Amygdala (tissue), 56 donors: Measurements from ENCODE around the gene NELL1.

Experiments
- DNase-seq, 56 donors: peaks; one replicate each; lab custom pipeline; 2025; lab: John Stamatoyannopoulos, UW

The NELL1 gene

GRCh38 chr11:21398195-21398594 is 728.8 kb downstream of the NELL1 start:
- DNase-seq, result no peak

DNA sequence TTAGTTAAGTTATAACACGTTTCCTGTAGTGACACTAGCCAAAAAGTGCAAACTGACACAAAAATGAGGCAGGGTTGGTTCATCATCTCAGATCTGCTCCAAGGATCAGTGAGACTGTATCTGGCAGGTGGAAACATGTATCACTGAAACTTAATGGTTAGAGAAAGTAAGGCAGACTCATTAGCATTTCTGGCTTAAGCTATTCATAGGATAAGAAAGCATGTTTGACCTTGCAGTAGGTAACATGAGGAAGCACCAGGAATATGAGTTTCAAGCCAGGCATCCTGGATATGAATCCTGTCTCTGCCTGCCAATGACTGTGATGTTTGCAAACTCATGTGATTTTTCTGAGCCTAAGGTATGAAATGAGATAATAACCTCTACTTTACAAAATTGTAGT is 732.1 kb downstream of the NELL1 start:
- DNase-seq, result no peak

DNA sequence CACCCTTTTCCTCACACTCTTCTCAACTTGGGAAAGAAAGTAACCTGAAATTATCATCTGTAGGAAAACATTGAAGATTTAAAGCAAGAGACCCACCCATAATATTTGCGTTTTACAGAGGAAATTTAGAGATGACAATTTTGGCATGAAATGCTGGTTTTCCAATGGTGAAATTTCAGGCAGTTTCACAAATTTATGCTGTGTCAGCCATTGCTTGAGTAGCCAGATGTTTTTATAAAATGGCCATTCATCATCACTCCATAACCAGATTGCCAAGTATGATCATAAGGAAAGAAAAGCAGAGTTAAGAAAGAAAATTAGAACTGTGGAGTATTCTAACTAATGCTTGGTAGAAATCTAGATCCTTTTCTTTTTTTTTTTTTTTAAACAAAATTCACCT is 732.9 kb downstream of the NELL1 start:
- no peak for DNase-seq

- DNase-seq, result no peak
These were observed 733.7 kb downstream of the NELL1 start for GRCh38 chr11:21403069-21403468.

GRCh38 chr11:21405422-21405821 is 736.0 kb downstream of the NELL1 start:
- no peak for DNase-seq

- peak in 2 of 56 donors; percentile 0 to 4 for DNase-seq
These were observed 741.1 kb downstream of the NELL1 start for GRCh38 chr11:21410513-21410912.

- DNase-seq, result no peak
These were observed 741.7 kb downstream of the NELL1 start for GRCh38 chr11:21411104-21411503.

DNA sequence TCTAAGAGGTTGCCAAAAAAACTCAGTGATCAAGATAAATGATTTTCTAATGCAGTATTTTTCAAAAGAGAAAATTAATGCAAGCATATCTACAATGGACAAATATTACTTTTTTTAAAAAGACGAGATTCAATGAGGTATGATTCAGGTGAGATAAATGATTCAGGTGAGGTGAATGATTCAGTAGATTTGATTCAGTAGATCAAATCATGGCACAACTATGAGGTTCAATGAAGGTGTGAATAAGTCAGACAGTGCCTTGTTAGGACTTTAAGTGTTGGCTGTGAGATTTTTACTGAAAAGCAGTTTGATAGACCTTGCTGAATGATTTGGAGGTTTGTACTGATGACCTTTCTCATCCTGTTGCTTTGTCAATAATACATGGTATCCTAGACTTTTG is 742.2 kb downstream of the NELL1 start:
- DNase-seq, result no peak

GRCh38 chr11:21412652-21413383 is 743.4 kb downstream of the NELL1 start:
- no peak for DNase-seq

DNA sequence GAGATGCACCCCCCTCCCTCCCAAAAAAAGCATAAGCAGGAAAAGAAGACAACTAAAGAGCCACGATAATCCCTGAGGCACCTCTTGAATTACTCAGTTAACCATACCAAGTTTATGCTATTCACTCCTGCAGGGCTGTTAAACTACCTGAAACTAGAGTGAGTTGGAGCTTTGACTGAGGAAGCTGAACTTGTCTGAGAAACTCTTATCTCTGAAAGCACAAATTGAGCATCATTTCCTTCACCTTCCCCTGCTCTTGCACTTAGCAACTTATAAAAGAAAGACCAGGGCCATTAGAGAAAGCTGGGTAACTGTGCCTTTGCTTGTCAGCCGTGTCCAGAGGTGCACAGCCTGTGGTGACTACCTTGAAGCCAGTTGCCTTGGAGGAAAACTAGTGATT is 745.6 kb downstream of the NELL1 start:
- no peak for DNase-seq

DNA sequence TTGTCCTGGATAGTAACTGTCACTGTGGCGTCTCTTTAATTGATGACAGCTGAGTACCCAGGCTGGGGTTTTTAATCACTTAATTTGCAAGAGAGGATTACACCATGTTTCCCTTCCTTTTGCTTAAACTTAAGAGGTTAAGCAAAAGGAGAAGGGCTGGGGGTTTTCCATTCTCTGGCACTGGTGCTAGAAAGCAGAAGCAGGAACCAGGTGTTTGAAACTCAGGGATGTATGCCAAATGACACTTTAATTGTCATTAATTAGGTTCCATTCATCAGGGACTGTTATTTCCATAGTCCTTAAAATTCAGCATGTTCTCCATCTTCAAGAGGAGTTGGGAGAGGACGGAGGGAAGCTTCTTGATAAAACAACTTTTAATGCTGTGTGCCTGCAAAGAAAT is 746.2 kb downstream of the NELL1 start:
- DNase-seq, result no peak

GRCh38 chr11:21421711-21422329 is 752.4 kb downstream of the NELL1 start:
- DNase-seq, result no peak

GRCh38 chr11:21426931-21427330 is 757.5 kb downstream of the NELL1 start:
- no peak for DNase-seq

DNA sequence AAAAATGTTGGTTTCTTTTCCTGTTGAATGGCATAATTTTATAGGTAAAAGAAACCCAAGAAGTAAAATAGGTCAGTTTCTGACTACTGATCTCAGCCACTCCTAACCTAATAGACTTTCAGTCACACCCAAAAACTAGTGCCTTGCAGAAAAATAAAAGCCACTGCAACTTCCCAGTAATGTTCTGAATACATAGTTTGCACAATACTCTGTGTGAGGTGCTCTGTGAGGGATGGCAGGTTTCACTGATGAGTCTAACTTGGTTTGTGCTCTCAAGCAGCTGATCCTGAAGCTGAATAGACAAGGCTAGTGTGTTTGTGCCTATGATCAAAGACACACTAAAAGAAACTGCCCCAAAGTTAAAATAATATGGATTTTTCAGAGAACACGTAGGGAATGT is 758.3 kb downstream of the NELL1 start:
- no peak for DNase-seq

DNA sequence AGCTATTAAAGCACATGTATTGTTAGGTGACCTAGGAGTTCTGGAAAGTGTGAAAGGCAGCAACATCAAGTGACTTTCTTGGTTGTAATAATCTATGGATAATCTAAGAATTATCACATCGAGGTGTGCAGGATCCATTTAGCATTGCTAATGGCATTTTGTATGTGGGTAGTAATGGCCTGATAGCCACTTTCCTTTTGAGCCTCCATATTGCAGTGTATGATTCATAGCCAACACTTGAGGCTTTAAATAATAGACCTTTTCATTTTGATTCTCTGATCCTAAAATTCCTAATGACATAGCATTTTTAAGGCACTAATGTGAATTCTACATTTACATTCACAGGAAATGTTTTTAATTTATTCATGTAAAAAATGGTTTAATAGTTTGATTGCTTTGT is 759.4 kb downstream of the NELL1 start:
- no peak for DNase-seq

DNA sequence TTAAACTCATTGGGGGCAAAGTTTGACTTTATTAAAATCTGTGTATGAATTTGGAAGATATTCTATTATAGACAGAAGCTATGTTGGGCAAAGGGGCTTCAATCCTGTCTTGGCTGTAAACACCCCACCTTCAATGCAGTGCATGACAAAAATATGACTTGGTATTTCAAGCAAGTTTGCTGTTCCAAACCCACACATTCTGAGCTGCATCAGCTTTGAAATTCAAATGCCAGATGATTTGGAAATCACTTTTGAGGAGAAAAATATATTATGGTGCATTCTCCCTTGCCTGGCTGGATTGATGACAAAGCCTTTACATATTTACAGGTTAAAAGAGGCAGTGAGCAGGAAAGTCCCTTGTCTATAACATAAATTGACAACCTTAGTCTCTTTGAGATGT is 760.0 kb downstream of the NELL1 start:
- DNase-seq, result no peak

DNA sequence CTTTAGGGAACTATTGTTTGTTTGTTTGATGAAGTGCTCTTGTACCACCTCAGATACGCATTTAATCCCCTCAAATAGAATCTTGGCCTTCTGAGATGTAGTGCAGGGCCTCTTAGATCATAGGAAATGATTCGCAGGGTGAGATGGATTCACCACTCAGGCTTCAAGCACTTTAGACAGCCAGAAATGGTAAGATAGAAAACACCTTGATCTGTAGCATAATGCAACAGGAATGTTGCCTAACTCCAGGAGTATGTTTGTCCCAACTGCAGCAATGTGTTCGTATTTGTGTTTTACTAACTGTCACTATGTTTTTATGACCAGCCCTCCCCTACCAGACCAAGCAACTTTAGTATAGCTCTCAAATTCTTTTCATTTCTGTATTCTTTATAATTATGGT is 761.2 kb downstream of the NELL1 start:
- DNase-seq, result no peak

DNA sequence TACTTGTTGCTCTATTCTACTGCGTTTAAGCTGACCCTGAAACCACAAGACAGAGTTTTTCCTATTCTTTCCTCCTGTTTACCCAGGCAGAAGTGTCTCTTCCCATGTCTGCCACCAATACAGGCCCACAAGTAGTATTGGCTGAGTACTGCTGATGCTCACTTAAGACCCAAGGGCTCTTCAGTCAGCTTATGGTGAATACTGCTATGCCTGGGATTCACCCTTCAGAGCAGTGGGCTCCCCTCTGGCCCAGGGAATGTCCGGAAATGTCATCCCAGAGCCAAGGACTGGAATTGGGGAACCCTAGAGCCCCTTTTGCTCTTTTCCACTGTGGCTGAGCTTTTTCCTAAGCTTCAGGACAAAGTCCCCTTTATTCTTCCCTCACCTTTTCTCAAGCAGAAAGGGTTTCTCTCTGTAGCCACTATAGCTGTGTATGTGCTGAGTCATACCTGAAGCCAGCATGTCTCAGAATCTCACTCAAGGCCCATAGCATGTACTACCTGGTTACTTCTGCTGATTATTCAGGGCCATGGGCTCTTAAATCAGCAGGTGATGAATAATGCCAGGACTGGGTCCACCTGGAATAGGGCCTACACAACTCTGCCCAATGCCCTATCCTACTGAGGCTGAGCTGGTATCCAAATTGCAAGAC is 777.7 kb downstream of the NELL1 start:
- DNase-seq, result no peak

DNA sequence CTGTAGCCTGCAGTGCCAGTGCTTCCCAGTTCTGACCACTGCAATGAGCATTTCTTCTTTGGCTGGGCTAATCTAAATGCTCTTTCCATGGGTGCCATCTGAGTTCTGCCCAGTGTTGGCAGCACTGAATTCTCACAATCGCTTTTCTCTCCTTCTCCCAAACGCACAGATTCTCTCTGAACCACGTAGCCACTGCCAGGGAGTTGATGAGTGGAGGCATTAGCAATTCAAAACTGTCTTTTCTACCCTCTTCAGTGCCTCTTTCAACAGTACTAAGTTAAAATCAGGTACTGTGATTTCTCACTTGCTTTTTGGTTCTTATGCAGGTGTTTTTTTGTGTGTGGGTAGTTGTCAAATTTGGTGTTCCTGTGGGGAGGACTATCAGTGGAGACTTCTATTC is 778.5 kb downstream of the NELL1 start:
- no peak for DNase-seq

DNA sequence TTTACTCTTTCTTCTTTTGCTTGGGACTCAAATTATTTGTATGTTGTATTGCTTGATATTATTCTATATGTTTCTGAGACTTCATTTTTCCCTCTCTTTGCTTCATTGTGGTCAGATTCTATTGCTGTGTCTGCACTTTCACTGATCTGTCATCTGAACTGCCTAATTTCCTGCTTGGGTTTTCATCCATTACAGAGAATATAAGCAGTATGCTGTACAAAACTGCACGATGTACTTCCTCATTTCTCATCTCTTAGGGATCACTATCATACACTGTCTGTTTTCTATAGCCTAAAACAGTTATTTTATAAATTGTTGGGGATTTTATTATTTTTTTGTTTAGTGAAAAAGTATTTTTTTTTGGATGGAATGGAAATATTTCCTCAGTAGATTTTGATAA is 786.8 kb downstream of the NELL1 start:
- no peak for DNase-seq

DNA sequence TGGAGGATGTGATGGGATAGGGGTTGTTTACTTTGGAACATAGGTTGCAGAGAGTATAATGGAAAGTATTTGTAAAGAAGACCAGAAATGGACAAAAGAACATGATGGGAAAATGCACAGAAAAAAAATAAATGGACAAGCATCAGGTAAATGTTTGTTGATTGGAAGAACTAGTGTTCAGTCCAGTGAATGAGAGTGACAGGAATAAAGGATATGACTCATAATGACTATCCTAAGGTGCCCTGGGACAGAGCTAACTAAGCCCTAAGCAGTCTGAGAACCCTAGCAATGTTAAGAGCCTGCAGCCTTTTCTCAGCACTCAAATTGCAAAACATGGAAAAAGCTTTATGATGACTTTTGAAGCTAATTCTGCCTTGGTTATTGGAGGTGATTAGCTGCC is 790.7 kb downstream of the NELL1 start:
- no peak for DNase-seq

GRCh38 chr11:21461701-21462100 is 792.3 kb downstream of the NELL1 start:
- no peak for DNase-seq
